Central memory CD4-positive, alpha-beta T cell (primary cell): ENCODE results near the gene RBM39.
"Not testable (repeated sequence)": the region's sequence is repeated elsewhere in the genome, so short reads cannot be mapped to it uniquely, and the experiment has no call there.

Experiments used
- DNase-seq: peaks from one replicate; pipeline ENCODE4 v3.0.0; 2022

The RBM39 gene

GRCh38 chr20:35750611-35751010 lies 8.6 kb upstream of the RBM39 start:
- DNase-seq, result no peak

- not testable (repeated sequence) for DNase-seq
Measured at GRCh38 chr20:35744492-35744841, 2.4 kb upstream of the RBM39 start.

GRCh38 chr20:35743693-35744491 lies 1.8 kb upstream of the RBM39 start:
- DNase-seq, result no peak

GRCh38 chr20:35742741-35743523 lies 872 bp upstream of the RBM39 start:
- peak; percentile 36 for DNase-seq

- no peak for DNase-seq
Measured at GRCh38 chr20:35739294-35740163, 2.5 kb downstream of the RBM39 start.

- no peak for DNase-seq
Measured at GRCh38 chr20:35738410-35739179, 3.5 kb downstream of the RBM39 start.

GRCh38 chr20:35737865-35738333 lies 4.2 kb downstream of the RBM39 start:
- DNase-seq, result no peak

GRCh38 chr20:35735826-35736470 lies 6.1 kb downstream of the RBM39 start:
- no peak for DNase-seq

GRCh38 chr20:35734777-35735649 lies 7.0 kb downstream of the RBM39 start:
- no peak for DNase-seq

- DNase-seq, result no peak
Measured at GRCh38 chr20:35734374-35734773, 7.7 kb downstream of the RBM39 start.

- no peak for DNase-seq
Measured at GRCh38 chr20:35732644-35732982, 9.4 kb downstream of the RBM39 start.

GRCh38 chr20:35731862-35732643 lies 10.0 kb downstream of the RBM39 start:
- no peak for DNase-seq

- DNase-seq, result no peak
Measured at GRCh38 chr20:35731469-35731788, 10.6 kb downstream of the RBM39 start.

- no peak for DNase-seq
Measured at GRCh38 chr20:35730583-35731468, 11.2 kb downstream of the RBM39 start.

- no peak for DNase-seq
Measured at GRCh38 chr20:35729836-35730582, 12.1 kb downstream of the RBM39 start.

GRCh38 chr20:35729283-35729807 lies 12.7 kb downstream of the RBM39 start:
- no peak for DNase-seq

GRCh38 chr20:35726842-35727711 lies 15.0 kb downstream of the RBM39 start:
- no peak for DNase-seq
